BJ (cell line): ENCODE data around the gene MYH7. TPM values are rescaled to one million over a fixed set of nuclear protein-coding genes. Genes with fewer than 3 reads are reported as not detected.

Source experiments
- CTCF ChIA-PET: fragments of 350-600 bp; formaldehyde crosslinking; extraction: SDS; loops from one replicate; lab custom pipeline; 2021; ENCODE audit warnings: antibody characterized with exemption, inconsistent platforms; lab: Yijun Ruan, JAX
- POLR2A ChIA-PET: fragments of 300-600 bp; sonication (Branson Sonifier 250); formaldehyde crosslinking; extraction: SDS; loops from one replicate; lab custom pipeline; 2021; ENCODE audit warnings: antibody characterized with exemption; lab: Charles Lee
- DNase-seq: peaks from one replicate; pipeline ENCODE4 v3.0.0-alpha.2; 2011; ENCODE audit warnings: low read depth
- H3K27me3 ChIP-seq: 2 replicates; pipeline ENCODE4 v1.6.0; 2011; ENCODE audit warnings: low read length; ENCODE audit not compliant: control insufficient read depth, insufficient read depth
- H3K36me3 ChIP-seq: 2 replicates; pipeline ENCODE4 v1.5.1; 2011; ENCODE audit warnings: low read length; ENCODE audit not compliant: control insufficient read depth, insufficient read depth
- H3K4me3 ChIP-seq: 2 replicates; pipeline ENCODE4 v1.5.1; 2011; ENCODE audit warnings: low read depth, mild to moderate bottlenecking, control low read depth, low read length
- polyA plus RNA-seq: library from polyadenylated mRNA; depleted of rRNA; stranded (reverse); fragments of >200 nt; gene quantifications from 2 replicates; pipeline ENCODE4 v1.2.3, GENCODE V29; 2011
- TF ChIP-seq, protein P1 (sequence below): IDR thresholded peaks from 2 replicates; pipeline ENCODE4 v1.5.1; 2011; ENCODE audit warnings: low read depth, mild to moderate bottlenecking, control low read depth, inconsistent platforms, low read length, moderate library complexity; ENCODE audit not compliant: insufficient read depth

Gene MYH7
- polyA plus RNA-seq, 1 experiment: not detected

DNA sequence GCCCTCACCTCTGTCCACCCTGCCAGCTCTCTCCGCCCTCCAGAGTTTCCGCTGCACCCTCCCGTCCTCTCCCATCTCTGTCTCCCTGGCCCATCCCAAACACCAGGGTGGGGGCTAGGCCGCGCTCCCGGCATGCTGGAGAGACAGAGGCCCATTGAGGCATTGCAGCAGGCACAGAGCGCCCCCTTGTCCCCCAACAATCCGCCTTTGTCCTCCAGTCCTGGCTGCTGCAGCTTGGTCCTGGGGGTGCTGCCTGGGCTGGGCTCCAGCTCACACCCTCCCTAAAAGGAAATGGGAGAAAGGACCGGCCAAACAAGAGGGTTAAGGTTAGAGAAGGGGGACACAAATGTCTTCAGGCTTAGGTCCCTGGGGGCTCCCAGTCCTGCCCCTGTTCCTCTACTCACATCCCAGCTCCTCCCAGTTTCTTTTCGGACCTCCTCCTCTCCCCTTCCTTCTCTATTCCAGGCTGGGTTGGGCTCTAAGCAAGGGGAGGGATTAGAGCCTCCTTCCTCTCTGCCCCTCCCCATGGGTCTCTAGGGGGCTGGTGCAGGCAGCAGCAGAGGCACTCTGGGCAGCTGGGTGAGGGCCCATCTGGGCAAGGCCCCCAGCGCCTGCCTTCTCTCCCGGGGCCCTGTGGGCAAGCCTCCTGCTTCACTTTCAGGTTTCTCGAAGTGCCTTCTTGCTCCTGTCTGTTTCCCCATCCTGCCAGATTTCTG lies 58.8 kb downstream of the MYH7 start, which contains the start of gene CMTM5:
CMTM5 (plus strand) TSS at position 565 of the 716 bp plus-strand sequence. CDS start 206 bp downstream, outside the sequence.
- no peaks in the 10 kb centered on the region for H3K36me3 ChIP-seq
- no peak within 1 kb of the TSS for H3K4me3 ChIP-seq
- POLR2A ChIA-PET: no interaction called here
- DNase-seq: no peak
- TF ChIP-seq, protein P1, sequence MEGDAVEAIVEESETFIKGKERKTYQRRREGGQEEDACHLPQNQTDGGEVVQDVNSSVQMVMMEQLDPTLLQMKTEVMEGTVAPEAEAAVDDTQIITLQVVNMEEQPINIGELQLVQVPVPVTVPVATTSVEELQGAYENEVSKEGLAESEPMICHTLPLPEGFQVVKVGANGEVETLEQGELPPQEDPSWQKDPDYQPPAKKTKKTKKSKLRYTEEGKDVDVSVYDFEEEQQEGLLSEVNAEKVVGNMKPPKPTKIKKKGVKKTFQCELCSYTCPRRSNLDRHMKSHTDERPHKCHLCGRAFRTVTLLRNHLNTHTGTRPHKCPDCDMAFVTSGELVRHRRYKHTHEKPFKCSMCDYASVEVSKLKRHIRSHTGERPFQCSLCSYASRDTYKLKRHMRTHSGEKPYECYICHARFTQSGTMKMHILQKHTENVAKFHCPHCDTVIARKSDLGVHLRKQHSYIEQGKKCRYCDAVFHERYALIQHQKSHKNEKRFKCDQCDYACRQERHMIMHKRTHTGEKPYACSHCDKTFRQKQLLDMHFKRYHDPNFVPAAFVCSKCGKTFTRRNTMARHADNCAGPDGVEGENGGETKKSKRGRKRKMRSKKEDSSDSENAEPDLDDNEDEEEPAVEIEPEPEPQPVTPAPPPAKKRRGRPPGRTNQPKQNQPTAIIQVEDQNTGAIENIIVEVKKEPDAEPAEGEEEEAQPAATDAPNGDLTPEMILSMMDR: no peak
- H3K27me3 ChIP-seq: peaks cover 11% of the 10 kb centered on the region
- CTCF ChIA-PET: interaction anchor here (0.9 to 8.1 kb wide), 3 partner anchors 9 to 55 kb away, joined by 3 to 132 read pairs (median 3); no protein-coding TSS in a partner anchor

DNA sequence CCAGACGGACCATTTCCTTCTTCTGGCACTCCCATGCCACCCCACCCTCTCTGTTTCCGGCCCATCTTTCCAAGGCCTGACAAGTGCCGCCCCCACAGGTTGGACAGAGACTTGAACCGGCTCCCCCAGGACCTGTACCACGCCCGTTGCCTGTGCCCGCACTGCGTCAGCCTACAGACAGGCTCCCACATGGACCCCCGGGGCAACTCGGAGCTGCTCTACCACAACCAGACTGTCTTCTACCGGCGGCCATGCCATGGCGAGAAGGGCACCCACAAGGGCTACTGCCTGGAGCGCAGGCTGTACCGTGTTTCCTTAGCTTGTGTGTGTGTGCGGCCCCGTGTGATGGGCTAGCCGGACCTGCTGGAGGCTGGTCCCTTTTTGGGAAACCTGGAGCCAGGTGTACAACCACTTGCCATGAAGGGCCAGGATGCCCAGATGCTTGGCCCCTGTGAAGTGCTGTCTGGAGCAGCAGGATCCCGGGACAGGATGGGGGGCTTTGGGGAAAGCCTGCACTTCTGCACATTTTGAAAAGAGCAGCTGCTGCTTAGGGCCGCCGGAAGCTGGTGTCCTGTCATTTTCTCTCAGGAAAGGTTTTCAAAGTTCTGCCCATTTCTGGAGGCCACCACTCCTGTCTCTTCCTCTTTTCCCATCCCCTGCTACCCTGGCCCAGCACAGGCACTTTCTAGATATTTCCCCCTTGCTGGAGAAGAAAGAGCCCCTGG lies 59.8 kb downstream of the MYH7 start:
- no peak for DNase-seq
- ChIA-PET CTCF (interaction anchor here (1.2 to 8.1 kb wide), 3 partner anchors 8 to 49 kb away, joined by 3 to 132 read pairs (median 6); no protein-coding TSS in a partner anchor), POLR2A (no interaction called here)
- TF ChIP-seq, protein P1: no peak
- peaks cover 10% of the 10 kb centered on the region for H3K27me3 ChIP-seq
- H3K4me3 ChIP-seq: no peak overlapping the region
- no peaks in the 10 kb centered on the region for H3K36me3 ChIP-seq

DNA sequence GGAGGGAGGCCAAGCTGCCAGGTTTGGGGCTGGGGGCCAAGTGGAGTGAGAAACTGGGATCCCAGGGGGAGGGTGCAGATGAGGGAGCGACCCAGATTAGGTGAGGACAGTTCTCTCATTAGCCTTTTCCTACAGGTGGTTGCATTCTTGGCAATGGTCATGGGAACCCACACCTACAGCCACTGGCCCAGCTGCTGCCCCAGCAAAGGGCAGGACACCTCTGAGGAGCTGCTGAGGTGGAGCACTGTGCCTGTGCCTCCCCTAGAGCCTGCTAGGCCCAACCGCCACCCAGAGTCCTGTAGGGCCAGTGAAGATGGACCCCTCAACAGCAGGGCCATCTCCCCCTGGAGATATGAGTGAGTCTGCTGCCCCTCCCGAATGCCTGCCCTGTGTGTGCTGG lies 62.4 kb downstream of the MYH7 start:
- TF ChIP-seq, protein P1: no peak
- H3K27me3 ChIP-seq: peaks cover 12% of the 10 kb centered on the region
- H3K4me3 ChIP-seq: no peak overlapping the region
- POLR2A ChIA-PET: no interaction called here
- no peak for DNase-seq
- no peaks in the 10 kb centered on the region for H3K36me3 ChIP-seq
- CTCF ChIA-PET: no interaction called here

DNA sequence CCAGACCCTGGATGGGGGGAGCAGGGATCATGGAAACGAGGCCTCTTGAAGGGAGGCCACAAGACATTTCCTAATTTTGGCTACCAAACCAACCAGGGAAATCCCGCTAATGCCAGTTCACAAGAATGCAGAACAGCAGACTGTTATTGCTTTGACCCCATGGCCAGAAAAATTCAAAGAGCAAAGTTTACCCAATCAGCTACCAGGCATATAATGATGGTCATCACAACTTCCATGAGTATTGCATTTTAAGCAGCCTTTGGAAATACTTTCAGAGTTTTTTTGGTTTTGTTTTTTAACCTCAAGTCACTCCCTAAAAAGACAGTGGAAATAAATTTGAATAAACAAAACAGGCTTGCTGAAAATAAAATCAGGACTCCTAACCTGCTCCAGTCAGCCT lies 63.0 kb downstream of the MYH7 start, which contains the start of gene IL25:
IL25 (plus strand) TSS at position 301 of the 400 bp plus-strand sequence.
- Histone ChIP-seq H3K27me3 (peaks cover 14% of the 10 kb centered on the region), H3K4me3 (no peak within 1 kb of the TSS), H3K36me3 (no peaks in the 10 kb centered on the region)
- DNase-seq: no peak
- ChIA-PET POLR2A (no interaction called here), CTCF (interaction anchor here (1.2 kb wide), 1 partner anchor 20 kb away, joined by 3 read pairs; the partner anchor contains the start of gene SLC22A17)
- TF ChIP-seq, protein P1: no peak

DNA sequence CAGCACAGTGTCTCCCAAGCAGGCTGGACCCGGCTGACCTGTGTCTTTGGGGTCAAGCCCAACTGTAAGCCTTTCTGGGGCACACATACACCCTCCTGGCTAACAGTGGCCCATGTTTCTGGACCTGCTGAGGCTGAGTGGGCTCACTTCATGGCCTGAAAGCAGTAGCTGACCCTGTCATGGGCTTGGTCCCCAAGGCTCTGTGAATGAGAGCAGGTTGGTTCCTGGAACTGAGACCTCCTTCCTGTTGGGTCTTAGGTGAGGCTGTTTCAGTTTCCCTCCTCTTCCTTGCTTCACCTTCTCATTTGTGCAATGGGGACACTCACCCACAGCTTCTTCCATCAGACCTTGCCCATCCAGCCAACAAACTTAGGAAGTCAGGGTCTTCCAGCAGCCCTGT lies 63.6 kb downstream of the MYH7 start:
- TF ChIP-seq, protein P1: no peak
- DNase-seq: no peak
- H3K27me3 ChIP-seq: peaks cover 12% of the 10 kb centered on the region
- CTCF ChIA-PET: interaction anchor here (1.2 kb wide), 1 partner anchor 19 kb away, joined by 3 read pairs; the partner anchor contains the start of gene SLC22A17
- POLR2A ChIA-PET: no interaction called here
- no peak overlapping the region for H3K4me3 ChIP-seq
- no peaks in the 10 kb centered on the region for H3K36me3 ChIP-seq
